Measurements from ENCODE around the gene TRAPPC2B. TPM values are rescaled to one million over a fixed set of nuclear protein-coding genes. Genes with fewer than 3 reads are reported as not detected.
A peak's percentile ranks its signal among the peaks of the same experiment; 100 is the strongest.

TRAPPC2B gene
- total RNA-seq, result 10 to 100 TPM; 14.7 to 24.6 (median 17.9) TPM

DNA sequence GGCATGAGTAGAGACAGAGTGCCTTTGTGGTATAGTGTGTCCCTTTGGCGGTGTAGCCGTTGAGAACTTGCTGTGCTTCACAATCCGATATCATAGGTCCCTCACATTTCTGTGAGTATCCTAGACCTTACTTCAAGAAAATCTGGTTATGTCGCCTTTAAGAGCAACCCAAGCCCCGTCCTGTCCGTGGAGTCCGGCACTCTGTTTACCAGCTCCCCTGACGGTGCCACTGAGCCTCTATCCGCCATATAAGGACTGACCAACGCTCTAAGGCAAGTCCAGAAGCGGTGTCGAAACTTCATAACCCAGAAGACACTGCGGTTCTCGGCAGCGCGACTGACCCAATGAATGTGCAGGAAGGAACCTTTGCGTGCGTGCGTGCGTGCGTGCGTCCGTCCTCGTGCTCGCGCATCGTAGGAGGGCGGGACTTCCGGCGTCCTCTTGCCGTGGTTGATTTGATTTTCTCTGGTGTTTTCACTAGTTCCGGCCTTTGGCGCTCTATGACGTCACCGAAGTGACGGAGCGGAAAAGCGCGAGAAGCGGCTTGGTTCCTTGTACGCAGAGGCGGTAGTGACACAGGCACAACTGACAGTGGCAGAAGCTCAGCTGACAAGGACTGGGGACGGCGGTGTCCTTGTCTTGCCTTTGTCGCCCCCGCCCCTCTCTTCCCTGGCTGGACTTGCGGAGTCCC lies at the start of gene TRAPPC2B, which contains the start of gene ZNF547:
TRAPPC2B (plus strand) TSS at position 555 of the 691 bp plus-strand sequence. CDS start 1,283 bp downstream, outside the sequence.
ZNF547 (plus strand) TSS at position 555 of the 691 bp plus-strand sequence. CDS start 5,005 bp downstream, outside the sequence.
- WGBS, 2 donors, result 2 to 5% methylated on average over 5 to 15 of the region's 47 CpGs

DNA sequence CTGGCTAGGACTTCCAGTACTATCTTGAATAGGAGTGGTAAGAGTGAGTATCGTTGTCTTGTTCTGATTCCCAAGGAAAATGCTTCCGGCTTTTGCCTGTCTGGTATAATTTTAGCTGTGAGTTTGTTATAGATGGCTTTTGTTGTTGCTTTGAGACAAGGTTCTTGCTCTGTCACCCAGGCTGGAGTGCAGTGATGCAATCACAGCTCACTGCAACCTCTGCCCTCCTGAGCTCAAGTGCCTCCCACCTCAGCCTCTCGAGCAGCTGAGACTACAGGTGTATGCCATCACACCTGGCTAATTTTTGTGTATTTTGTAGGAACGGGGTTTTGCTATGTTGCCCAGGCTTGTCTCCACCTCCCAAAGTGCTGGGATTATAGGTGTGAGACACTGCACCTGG lies 49.2 kb upstream of the TRAPPC2B start:
- 58 to 71% methylated on average over 4 of the region's 4 CpGs for WGBS, 2 donors
- intact Hi-C loops (cut with DNase I), result no loop called here
- H3K4me1 ChIP-seq, result no peaks in the 10 kb centered on the region

More for the DNA sequence above, at the start of gene TRAPPC2B, which contains the start of gene ZNF547:
- Histone ChIP-seq H3K4me1 (peaks cover 6 to 28% (median 9%) of the 10 kb centered on the region in 3 donors), H3K36me3 (peaks cover 0 to 18% (median 0%) of the 10 kb centered on the region in 3 donors), H3K9me3 (peaks cover 0 to 3% (median 0%) of the 10 kb centered on the region in 3 donors), H3K27me3 (no peaks in the 10 kb centered on the region), H3K4me3 (peak within 1 kb of the TSS; percentile 69 to 98 (median 82)), H3K27ac (peak within 1 kb of the TSS; percentile 94 to 99 (median 95))
- DNase-seq, result peak; percentile 90
- intact Hi-C loops (cut with DNase I), result loop anchor here (10.0 kb wide), 1 partner anchor 642 kb away; the partner anchor contains the start of gene ZNF606
- TF ChIP-seq, protein P1, sequence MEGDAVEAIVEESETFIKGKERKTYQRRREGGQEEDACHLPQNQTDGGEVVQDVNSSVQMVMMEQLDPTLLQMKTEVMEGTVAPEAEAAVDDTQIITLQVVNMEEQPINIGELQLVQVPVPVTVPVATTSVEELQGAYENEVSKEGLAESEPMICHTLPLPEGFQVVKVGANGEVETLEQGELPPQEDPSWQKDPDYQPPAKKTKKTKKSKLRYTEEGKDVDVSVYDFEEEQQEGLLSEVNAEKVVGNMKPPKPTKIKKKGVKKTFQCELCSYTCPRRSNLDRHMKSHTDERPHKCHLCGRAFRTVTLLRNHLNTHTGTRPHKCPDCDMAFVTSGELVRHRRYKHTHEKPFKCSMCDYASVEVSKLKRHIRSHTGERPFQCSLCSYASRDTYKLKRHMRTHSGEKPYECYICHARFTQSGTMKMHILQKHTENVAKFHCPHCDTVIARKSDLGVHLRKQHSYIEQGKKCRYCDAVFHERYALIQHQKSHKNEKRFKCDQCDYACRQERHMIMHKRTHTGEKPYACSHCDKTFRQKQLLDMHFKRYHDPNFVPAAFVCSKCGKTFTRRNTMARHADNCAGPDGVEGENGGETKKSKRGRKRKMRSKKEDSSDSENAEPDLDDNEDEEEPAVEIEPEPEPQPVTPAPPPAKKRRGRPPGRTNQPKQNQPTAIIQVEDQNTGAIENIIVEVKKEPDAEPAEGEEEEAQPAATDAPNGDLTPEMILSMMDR (IDR thresholded peaks at IDR 0.05), result peak in 1 of 6 experiments; percentile 14
- peak in 3 of 4 donors; percentile 5 to 67 (median 56) for TF ChIP-seq POLR2A (IDR thresholded peaks at IDR 0.05)

DNA sequence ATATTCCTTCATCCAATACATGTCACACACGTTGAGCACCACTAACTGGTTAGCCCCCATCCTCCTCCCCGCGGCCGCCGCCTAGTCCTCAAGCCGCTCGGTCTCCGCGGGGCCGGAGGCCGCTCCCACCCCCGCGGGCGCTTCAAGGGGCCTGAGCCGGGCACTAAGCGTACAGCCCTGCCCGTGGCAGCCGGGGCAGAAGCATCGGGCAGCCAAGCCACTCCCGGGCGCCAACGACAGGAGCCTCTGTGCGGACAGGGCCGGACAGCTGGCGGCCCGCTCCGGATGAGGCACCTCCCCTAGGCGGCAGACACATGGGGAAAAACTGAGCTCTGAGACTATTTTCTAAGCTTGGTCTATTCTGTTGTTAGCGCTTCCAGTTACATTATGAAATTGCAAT lies 45.8 kb upstream of the TRAPPC2B start:
- intact Hi-C loops (cut with DNase I), result no loop called here
- Histone ChIP-seq H3K4me3 (peak overlapping the region in 2 of 4 donors; percentile 8 to 23), H3K36me3 (no peaks in the 10 kb centered on the region), H3K27me3 (peaks cover 0 to 5% (median 0%) of the 10 kb centered on the region in 4 donors), H3K4me1 (peaks cover 0 to 25% (median 12%) of the 10 kb centered on the region in 3 donors), H3K9me3 (no peaks in the 10 kb centered on the region), H3K27ac (no peak overlapping the region)
- WGBS, 2 donors, result 17 to 21% methylated on average over 9 to 19 of the region's 29 CpGs
- no peak for DNase-seq
- TF ChIP-seq POLR2A (IDR thresholded peaks at IDR 0.05), result no peak
- TF ChIP-seq, protein P1 (IDR thresholded peaks at IDR 0.05), result no peak

More for the DNA sequence above, 49.2 kb upstream of the TRAPPC2B start:
- Histone ChIP-seq H3K27me3 (peaks cover 0 to 5% (median 0%) of the 10 kb centered on the region in 4 donors), H3K4me3 (no peak overlapping the region), H3K9me3 (no peaks in the 10 kb centered on the region), H3K27ac (no peak overlapping the region), H3K36me3 (no peaks in the 10 kb centered on the region)
- TF ChIP-seq POLR2A (IDR thresholded peaks at IDR 0.05), result no peak
- TF ChIP-seq, protein P1 (IDR thresholded peaks at IDR 0.05), result no peak
- DNase-seq, result no peak

DNA sequence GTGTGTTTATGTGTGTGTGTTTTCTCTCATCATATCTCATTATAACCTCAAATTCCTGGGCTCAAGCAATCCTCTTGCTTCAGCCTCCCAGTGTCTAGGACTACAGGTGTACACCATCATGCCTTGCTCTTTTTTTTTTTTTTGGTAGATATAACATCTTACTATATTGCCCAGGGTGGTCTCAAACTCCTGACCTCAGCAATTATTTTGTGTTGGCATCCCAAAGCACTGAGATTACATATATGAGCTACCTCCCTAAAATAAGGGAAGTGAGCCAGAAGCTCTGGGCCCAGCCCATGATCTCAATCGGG lies 43.5 kb upstream of the TRAPPC2B start:
- TF ChIP-seq POLR2A (IDR thresholded peaks at IDR 0.05), result no peak
- TF ChIP-seq, protein P1 (IDR thresholded peaks at IDR 0.05), result no peak
- WGBS, 2 donors, result 0 to 11% methylated on average over 1 of the region's 1 CpG
- no peak for DNase-seq
- Histone ChIP-seq H3K27ac (peak overlapping the region; percentile 89 to 94 (median 92)), H3K27me3 (peaks cover 0 to 5% (median 0%) of the 10 kb centered on the region in 4 donors), H3K9me3 (no peaks in the 10 kb centered on the region), H3K4me1 (peaks cover 0 to 30% (median 12%) of the 10 kb centered on the region in 3 donors), H3K36me3 (peaks cover 0 to 22% (median 1%) of the 10 kb centered on the region in 3 donors), H3K4me3 (peak overlapping the region; percentile 61 to 93 (median 76))
- intact Hi-C loops (cut with DNase I), result no loop called here

All from esophagus squamous epithelium (tissue), 5 donors.